A549 treated with DMSO at 1 μM for 4 hours (cell line): ENCODE measurements around the gene PGBD1. TPM values are rescaled to one million over a fixed set of nuclear protein-coding genes. Genes with fewer than 3 reads are reported as not detected.

Source experiments
- total RNA-seq: library from RNA; stranded (reverse); fragments of 200-300 nt; extraction: Qiagen RNA extraction; gene quantifications from 5 replicates; pipeline ENCODE4 v1.2.3, GENCODE V29; 2022; ENCODE audit warnings: low read depth

The PGBD1 gene
- total RNA-seq: 3.9 to 5.8 TPM (median 5.0 TPM) in 5 replicates

DNA sequence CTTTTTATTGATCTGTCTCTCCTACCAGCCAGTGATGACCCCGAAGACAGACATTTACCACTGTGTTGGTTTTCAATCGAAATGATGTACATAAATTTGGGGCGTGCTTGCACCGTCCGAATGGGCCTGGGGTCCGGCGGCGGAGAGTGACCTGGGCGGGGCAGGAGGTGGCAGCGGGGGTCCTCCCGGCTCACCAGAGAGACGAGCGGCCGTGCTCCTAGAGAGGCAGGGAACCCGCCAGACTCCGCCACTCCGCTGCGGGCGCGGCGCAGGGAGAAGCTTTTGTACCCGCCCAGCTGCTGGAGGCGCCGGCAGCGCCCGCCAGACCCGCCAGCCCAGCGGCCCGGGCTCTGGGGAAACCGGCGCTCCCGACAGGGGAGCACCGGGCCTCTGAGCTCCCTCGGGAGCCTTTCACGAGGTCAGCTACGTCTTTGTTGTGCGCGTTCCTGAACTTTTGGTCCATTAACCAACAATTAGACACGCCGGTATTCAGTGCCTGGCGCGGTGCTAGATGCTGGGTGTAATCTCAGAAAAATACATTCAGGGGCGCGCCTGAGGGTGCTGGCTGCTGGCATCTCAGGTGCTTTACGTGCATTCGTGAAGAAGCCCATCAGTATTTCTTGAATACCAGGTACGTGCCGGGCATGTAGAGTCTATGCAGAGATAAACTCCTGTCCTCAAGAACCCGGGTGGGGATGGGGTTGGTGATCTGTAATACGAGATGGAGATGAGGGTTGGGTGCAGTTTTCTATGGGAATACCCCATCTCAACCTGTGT is at the start of gene PGBD1:
TSS of gene PGBD1 (plus strand) at position 285 of the 777 bp plus-strand sequence. CDS start 2,242 bp downstream, outside the sequence.

DNA sequence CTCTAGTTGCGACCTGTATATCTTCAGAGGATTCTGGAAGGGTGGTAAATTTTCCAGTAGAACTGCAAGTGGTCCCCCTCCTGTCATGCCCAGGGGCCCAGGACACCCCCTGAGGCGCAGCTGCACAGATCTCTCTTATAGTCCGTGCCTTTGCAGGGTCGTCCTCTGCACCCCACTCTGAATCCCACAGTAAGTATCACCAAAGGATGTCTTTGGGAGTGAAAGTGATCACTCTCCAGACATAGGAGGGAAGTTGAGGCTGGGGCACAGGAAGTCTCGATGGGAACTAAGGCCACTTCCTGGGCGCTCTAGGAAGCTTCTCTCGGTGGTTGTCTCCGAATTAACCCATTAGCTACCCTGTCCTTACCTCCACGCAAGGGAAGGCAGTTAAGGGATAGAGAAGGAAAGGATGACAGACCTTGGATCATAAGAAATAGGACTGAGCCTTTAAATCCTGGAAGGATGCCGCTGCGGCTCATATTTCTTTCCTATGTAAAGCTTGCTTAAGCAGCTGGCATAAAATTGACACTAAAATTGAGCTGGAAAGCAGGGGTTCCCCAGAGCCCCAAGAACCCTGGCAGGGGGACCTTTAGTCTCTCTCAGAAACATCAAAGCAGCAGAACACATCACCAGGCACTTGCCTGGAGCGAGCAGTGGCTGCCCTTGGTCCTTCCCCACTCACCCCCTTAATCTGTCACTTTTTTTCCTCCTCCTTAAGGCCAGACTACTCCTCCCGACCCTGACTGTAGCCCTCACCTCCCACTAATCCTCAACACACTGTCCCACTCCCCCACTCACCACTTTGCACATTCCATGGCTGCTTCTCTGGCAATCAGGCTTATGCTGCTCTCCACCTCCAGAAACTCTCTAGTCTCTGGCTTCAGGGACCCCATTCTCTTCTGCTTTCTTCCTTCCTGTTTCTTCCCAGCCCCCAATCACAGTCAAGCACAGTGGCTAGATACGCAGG is 29.1 kb upstream of the PGBD1 start, which contains the start of gene ZKSCAN4:
TSS of gene ZKSCAN4 (minus strand) at position 261 of the 967 bp plus-strand sequence. CDS start 289 bp downstream, outside the sequence.

GRCh38 chr6:28258877-28259777 is 22.2 kb upstream of the PGBD1 start, which contains the start of gene NKAPL:
Gene NKAPL (plus strand): TSS chr6:28259297. CDS start chr6:28259372, 75 bp downstream.

DNA sequence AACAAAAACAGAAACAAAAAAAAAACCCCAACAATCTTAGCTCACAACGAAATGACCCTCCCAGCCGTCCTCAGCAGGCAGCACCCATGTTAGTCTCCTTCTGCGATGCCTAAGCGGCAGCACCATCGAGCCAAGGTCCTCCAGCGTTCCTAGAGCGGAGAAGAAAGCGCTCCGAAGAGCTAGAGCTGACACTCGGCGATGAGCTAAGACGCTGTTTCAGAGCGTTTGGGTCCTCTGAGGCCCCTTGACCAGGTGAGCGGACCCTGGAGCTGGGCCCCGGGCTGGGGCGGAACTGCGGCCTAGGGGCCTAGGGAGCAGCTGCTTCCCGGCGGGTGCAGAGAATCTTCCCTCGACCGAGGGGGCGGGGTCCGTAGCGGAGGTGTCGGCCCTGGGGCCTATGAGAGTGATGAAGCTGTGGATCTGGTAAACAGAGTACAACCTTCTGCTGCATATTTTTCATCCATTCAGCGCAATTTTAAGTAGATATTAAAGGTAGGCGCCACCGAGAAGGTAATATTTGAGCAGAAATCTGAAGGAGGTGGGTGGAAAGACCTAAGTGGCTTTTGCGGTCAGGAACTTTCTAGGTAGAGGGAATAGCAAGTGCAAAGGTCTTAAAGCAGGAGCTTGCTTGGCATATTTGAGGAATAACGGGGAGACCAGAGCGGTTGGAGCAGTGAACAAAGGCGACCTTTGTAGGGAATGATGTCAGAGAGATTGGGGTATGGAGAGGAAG is 14.2 kb upstream of the PGBD1 start, which contains the start of gene ZSCAN26:
TSS of gene ZSCAN26 (plus strand) at position 182 of the 733 bp plus-strand sequence. CDS start 4,777 bp downstream, outside the sequence.

GRCh38 chr6:28335564-28336283 is 54.4 kb downstream of the PGBD1 start, which contains the start of gene ZSCAN31:
Gene ZSCAN31 (minus strand): TSS chr6:28336148. CDS start chr6:28329683, 6,465 bp downstream.

GRCh38 chr6:28349892-28350737 is 68.7 kb downstream of the PGBD1 start, which contains the start of gene ZKSCAN3:
Gene ZKSCAN3 (plus strand): TSS chr6:28349947. CDS start chr6:28359587, 9,640 bp downstream.

Other genes starting within 250 kb of the PGBD1 start
- 0.93 to 1.2 TPM (median 1.0 TPM) in 5 replicates for gene ZNF165, start 201.0 kb upstream of the PGBD1 start, total RNA-seq
- gene ZSCAN16, start 157.0 kb upstream of the PGBD1 start, total RNA-seq: 4.0 to 4.8 TPM (median 4.2 TPM) in 5 replicates
- gene ZKSCAN8, start 139.7 kb upstream of the PGBD1 start, total RNA-seq: 4.6 to 7.3 TPM (median 6.5 TPM) in 5 replicates
- 7.1 to 8.7 TPM (median 7.9 TPM) in 5 replicates for gene ZSCAN9, start 56.3 kb upstream of the PGBD1 start, total RNA-seq
- 2.3 to 2.7 TPM (median 2.7 TPM) in 5 replicates for gene ZKSCAN4, start 29.3 kb upstream of the PGBD1 start, total RNA-seq
- not detected in 5 replicates for gene NKAPL, start 22.3 kb upstream of the PGBD1 start, total RNA-seq
- gene ZSCAN26, start 14.4 kb upstream of the PGBD1 start, total RNA-seq: 5.0 to 7.7 TPM (median 6.5 TPM) in 5 replicates
- 1.6 to 2.8 TPM (median 2.2 TPM) in 5 replicates for gene ZSCAN31, start 54.6 kb downstream of the PGBD1 start, total RNA-seq
- 1.3 to 2.0 TPM (median 1.8 TPM) in 5 replicates for gene ZKSCAN3, start 68.4 kb downstream of the PGBD1 start, total RNA-seq
- gene ZSCAN12, start 118.2 kb downstream of the PGBD1 start, total RNA-seq: 1.5 to 1.9 TPM (median 1.8 TPM) in 5 replicates
- gene ZSCAN23, start 161.9 kb downstream of the PGBD1 start, total RNA-seq: not detected in 5 replicates
- not detected in 5 replicates for gene GPX6, start 234.2 kb downstream of the PGBD1 start, total RNA-seq
- gene GPX5, start 244.3 kb downstream of the PGBD1 start, total RNA-seq: not detected in 5 replicates